Parathyroid adenoma (tissue), 2 donors: Measurements from ENCODE around the gene CPNE5.

Source experiments
- H2AFZ ChIP-seq: fragments of 300-600 bp; sonication (generic); one replicate; pipeline ENCODE4 v1.7.0; 2017; ENCODE audit warnings: antibody characterized with exemption, mild to moderate bottlenecking
- H3K27ac ChIP-seq: fragments of 300-600 bp; sonication (generic); one replicate; pipeline ENCODE4 v1.7.0; 2017
- H3K27me3 ChIP-seq: fragments of 300-600 bp; sonication (generic); one replicate; pipeline ENCODE4 v1.7.0; 2017; ENCODE audit warnings: low read length; ENCODE audit not compliant: control insufficient read depth, insufficient read depth
- H3K36me3 ChIP-seq: fragments of 300-600 bp; sonication (generic); one replicate; pipeline ENCODE4 v1.7.0; 2017; ENCODE audit warnings: low read length; ENCODE audit not compliant: control insufficient read depth, insufficient read depth
- H3K4me1 ChIP-seq: fragments of 300-600 bp; sonication (generic); one replicate; pipeline ENCODE4 v1.7.0; 2017; ENCODE audit warnings: control low read depth
- H3K4me2 ChIP-seq: fragments of 300-600 bp; sonication (generic); one replicate; pipeline ENCODE4 v1.7.0; 2017; ENCODE audit warnings: low read length
- H3K4me3 ChIP-seq: fragments of 300-600 bp; sonication (generic); one replicate; pipeline ENCODE4 v1.7.0; 2017; ENCODE audit warnings: low read depth, low read length
- H3K79me2 ChIP-seq: fragments of 300-600 bp; sonication (generic); one replicate; pipeline ENCODE4 v1.7.0; 2017; ENCODE audit warnings: control low read depth
- H3K9ac ChIP-seq: fragments of 300-600 bp; sonication (generic); one replicate; pipeline ENCODE4 v1.7.0; 2017; ENCODE audit warnings: mild to moderate bottlenecking
- H3K9me3 ChIP-seq: fragments of 300-600 bp; sonication (generic); one replicate; pipeline ENCODE4 v1.7.0; 2017; ENCODE audit warnings: low read length; ENCODE audit not compliant: control insufficient read depth
- CTCF ChIP-seq: fragments of 300-600 bp; sonication (generic); IDR thresholded peaks from one replicate; pipeline ENCODE4 v1.7.0; 2017; ENCODE audit warnings: antibody characterized with exemption, mild to moderate bottlenecking
- donor health status: primary hyperparathyroidism.

CPNE5 gene

GRCh38 chr6:36769676-36770499, 69.4 kb downstream of the CPNE5 start:
- H3K27ac ChIP-seq, result no peak overlapping the region
- H2AFZ ChIP-seq, result no peak overlapping the region
- no peaks in the 10 kb centered on the region for H3K79me2 ChIP-seq
- no peak overlapping the region for H3K4me3 ChIP-seq
- no peak for TF ChIP-seq CTCF
- H3K4me2 ChIP-seq, result no peak overlapping the region
- H3K9ac ChIP-seq, result no peak overlapping the region
- H3K27me3 ChIP-seq, result no peaks in the 10 kb centered on the region
- no peaks in the 10 kb centered on the region for H3K4me1 ChIP-seq
- H3K9me3 ChIP-seq, result no peaks in the 10 kb centered on the region
- no peaks in the 10 kb centered on the region for H3K36me3 ChIP-seq

- no peak for TF ChIP-seq CTCF
- H3K27me3 ChIP-seq, result no peaks in the 10 kb centered on the region
- H2AFZ ChIP-seq, result no peak overlapping the region
- no peaks in the 10 kb centered on the region for H3K4me1 ChIP-seq
- no peak overlapping the region for H3K4me3 ChIP-seq
- H3K79me2 ChIP-seq, result no peaks in the 10 kb centered on the region
- no peak overlapping the region for H3K27ac ChIP-seq
- H3K9ac ChIP-seq, result no peak overlapping the region
- no peak overlapping the region for H3K4me2 ChIP-seq
- no peaks in the 10 kb centered on the region for H3K36me3 ChIP-seq
- no peaks in the 10 kb centered on the region for H3K9me3 ChIP-seq
These were observed 70.0 kb downstream of the CPNE5 start for GRCh38 chr6:36769183-36769675.

- TF ChIP-seq CTCF, result no peak
- no peak overlapping the region for H3K27ac ChIP-seq
- no peaks in the 10 kb centered on the region for H3K79me2 ChIP-seq
- no peak overlapping the region for H3K4me2 ChIP-seq
- H2AFZ ChIP-seq, result no peak overlapping the region
- H3K27me3 ChIP-seq, result no peaks in the 10 kb centered on the region
- no peak overlapping the region for H3K9ac ChIP-seq
- H3K4me1 ChIP-seq, result no peaks in the 10 kb centered on the region
- no peaks in the 10 kb centered on the region for H3K36me3 ChIP-seq
- no peak overlapping the region for H3K4me3 ChIP-seq
- no peaks in the 10 kb centered on the region for H3K9me3 ChIP-seq
These were observed 72.8 kb downstream of the CPNE5 start for GRCh38 chr6:36766399-36766945.

GRCh38 chr6:36765594-36766398, 73.4 kb downstream of the CPNE5 start:
- Histone ChIP-seq H3K4me1 (no peaks in the 10 kb centered on the region), H3K4me2 (no peak overlapping the region), H3K27ac (no peak overlapping the region), H3K27me3 (no peaks in the 10 kb centered on the region), H3K4me3 (no peak overlapping the region), H3K9me3 (no peaks in the 10 kb centered on the region), H3K9ac (no peak overlapping the region), H3K36me3 (no peaks in the 10 kb centered on the region), H2AFZ (no peak overlapping the region), H3K79me2 (no peaks in the 10 kb centered on the region)
- TF ChIP-seq CTCF, result peak; percentile 84
